Measurements from ENCODE around the gene PARK7.

Gene PARK7

DNA sequence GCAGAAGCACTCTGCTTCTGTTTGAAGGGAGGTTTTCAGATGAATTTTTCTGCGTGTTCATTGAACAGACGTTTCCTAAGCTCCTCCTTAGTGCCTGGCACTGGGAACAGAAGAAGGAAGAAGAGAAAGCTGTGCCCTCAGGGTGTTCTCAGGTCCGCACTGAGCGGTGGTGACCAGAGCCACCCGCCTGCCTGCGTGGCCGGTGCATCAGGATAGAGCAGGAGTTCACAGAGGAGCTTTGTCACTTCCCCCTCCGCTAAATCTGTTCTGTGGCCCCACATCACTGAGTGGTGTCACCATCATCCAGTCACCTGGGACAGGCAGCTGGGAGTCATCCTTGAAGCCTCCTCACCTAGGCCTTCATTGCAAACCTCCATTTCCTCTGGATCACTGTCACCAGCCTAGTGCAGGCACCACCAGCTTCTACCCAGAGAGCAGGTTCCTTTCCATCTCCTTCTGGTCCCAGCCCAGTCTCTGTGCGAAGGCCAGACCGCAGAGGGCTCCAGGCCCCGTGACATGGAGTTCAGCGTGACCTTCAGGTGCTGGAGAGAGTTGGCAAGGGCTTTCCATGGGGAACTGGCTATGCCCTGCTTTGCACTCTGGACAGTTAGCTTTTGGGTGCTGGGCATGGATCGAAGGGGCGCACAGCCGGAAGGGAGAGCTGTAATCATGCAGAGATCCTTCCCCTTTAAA lies 21.7 kb downstream of the PARK7 start:
- peaks cover 89% of the 10 kb centered on the region for H3K36me3 ChIP-seq (ENCODE audit: control insufficient read depth, insufficient read depth, low read length)

GRCh38 chr1:7984811-7985210 lies 23.3 kb downstream of the PARK7 start:
- WGBS, 2 experiments (ENCODE audit: insufficient coverage in 2 of 2) = 96 to 99% methylated on average over 12 to 13 of the region's 15 CpGs
- H3K4me3 ChIP-seq (ENCODE audit: extremely low read depth, insufficient read depth, low read length, poor library complexity, severe bottlenecking) = no peak overlapping the region
- H3K36me3 ChIP-seq (ENCODE audit: control insufficient read depth, insufficient read depth, low read length) = peaks cover 80% of the 10 kb centered on the region
- no peak overlapping the region for H3K27ac ChIP-seq (ENCODE audit: low read depth, low read length, severe bottlenecking)
- H3K9me3 ChIP-seq (ENCODE audit: control insufficient read depth, low read length) = no peaks in the 10 kb centered on the region
- peaks cover 15% of the 10 kb centered on the region for H3K4me1 ChIP-seq (ENCODE audit: control insufficient read depth, insufficient read depth, low read length, poor library complexity, severe bottlenecking)

More for the DNA sequence above, 21.7 kb downstream of the PARK7 start:
- H3K9me3 ChIP-seq (ENCODE audit: control insufficient read depth, low read length) = no peaks in the 10 kb centered on the region
- H3K4me3 ChIP-seq (ENCODE audit: extremely low read depth, insufficient read depth, low read length, poor library complexity, severe bottlenecking) = no peak overlapping the region
- H3K4me1 ChIP-seq (ENCODE audit: control insufficient read depth, insufficient read depth, low read length, poor library complexity, severe bottlenecking) = peaks cover 5% of the 10 kb centered on the region
- H3K27ac ChIP-seq (ENCODE audit: low read depth, low read length, severe bottlenecking) = no peak overlapping the region
- 97 to 98% methylated on average over 13 to 15 of the region's 15 CpGs for WGBS, 2 experiments (ENCODE audit: insufficient coverage in 2 of 2)

- H3K27ac ChIP-seq (ENCODE audit: low read depth, low read length, severe bottlenecking) = no peak overlapping the region
These were observed 24.5 kb downstream of the PARK7 start for GRCh38 chr1:7985851-7986612.

GRCh38 chr1:7987528-7987927 lies 26.0 kb downstream of the PARK7 start:
- H3K27ac ChIP-seq (ENCODE audit: low read depth, low read length, severe bottlenecking) = no peak overlapping the region
- WGBS, 2 experiments (ENCODE audit: insufficient coverage in 2 of 2) = 98 to 99% methylated on average over 5 to 6 of the region's 7 CpGs
- H3K9me3 ChIP-seq (ENCODE audit: control insufficient read depth, low read length) = no peaks in the 10 kb centered on the region
- H3K4me3 ChIP-seq (ENCODE audit: extremely low read depth, insufficient read depth, low read length, poor library complexity, severe bottlenecking) = no peak overlapping the region
- peaks cover 13% of the 10 kb centered on the region for H3K4me1 ChIP-seq (ENCODE audit: control insufficient read depth, insufficient read depth, low read length, poor library complexity, severe bottlenecking)
- peaks cover 67% of the 10 kb centered on the region for H3K36me3 ChIP-seq (ENCODE audit: control insufficient read depth, insufficient read depth, low read length)

More at GRCh38 chr1:7985851-7986612, 24.5 kb downstream of the PARK7 start:
- 90 to 94% methylated on average over 12 of the region's 15 CpGs for WGBS, 2 experiments (ENCODE audit: insufficient coverage in 2 of 2)
- H3K9me3 ChIP-seq (ENCODE audit: control insufficient read depth, low read length) = no peaks in the 10 kb centered on the region
- H3K4me1 ChIP-seq (ENCODE audit: control insufficient read depth, insufficient read depth, low read length, poor library complexity, severe bottlenecking) = peaks cover 15% of the 10 kb centered on the region
- no peak overlapping the region for H3K4me3 ChIP-seq (ENCODE audit: extremely low read depth, insufficient read depth, low read length, poor library complexity, severe bottlenecking)
- peaks cover 77% of the 10 kb centered on the region for H3K36me3 ChIP-seq (ENCODE audit: control insufficient read depth, insufficient read depth, low read length)

GRCh38 chr1:7988576-7988975 lies 27.1 kb downstream of the PARK7 start:
- Histone ChIP-seq H3K9me3 (ENCODE audit: control insufficient read depth, low read length) (no peaks in the 10 kb centered on the region), H3K4me1 (ENCODE audit: control insufficient read depth, insufficient read depth, low read length, poor library complexity, severe bottlenecking) (peaks cover 10% of the 10 kb centered on the region), H3K36me3 (ENCODE audit: control insufficient read depth, insufficient read depth, low read length) (peaks cover 58% of the 10 kb centered on the region), H3K4me3 (ENCODE audit: extremely low read depth, insufficient read depth, low read length, poor library complexity, severe bottlenecking) (no peak overlapping the region), H3K27ac (ENCODE audit: low read depth, low read length, severe bottlenecking) (no peak overlapping the region)
- 80 to 91% methylated on average over 1 of the region's 1 CpG for WGBS, 2 experiments (ENCODE audit: insufficient coverage in 2 of 2)

DNA sequence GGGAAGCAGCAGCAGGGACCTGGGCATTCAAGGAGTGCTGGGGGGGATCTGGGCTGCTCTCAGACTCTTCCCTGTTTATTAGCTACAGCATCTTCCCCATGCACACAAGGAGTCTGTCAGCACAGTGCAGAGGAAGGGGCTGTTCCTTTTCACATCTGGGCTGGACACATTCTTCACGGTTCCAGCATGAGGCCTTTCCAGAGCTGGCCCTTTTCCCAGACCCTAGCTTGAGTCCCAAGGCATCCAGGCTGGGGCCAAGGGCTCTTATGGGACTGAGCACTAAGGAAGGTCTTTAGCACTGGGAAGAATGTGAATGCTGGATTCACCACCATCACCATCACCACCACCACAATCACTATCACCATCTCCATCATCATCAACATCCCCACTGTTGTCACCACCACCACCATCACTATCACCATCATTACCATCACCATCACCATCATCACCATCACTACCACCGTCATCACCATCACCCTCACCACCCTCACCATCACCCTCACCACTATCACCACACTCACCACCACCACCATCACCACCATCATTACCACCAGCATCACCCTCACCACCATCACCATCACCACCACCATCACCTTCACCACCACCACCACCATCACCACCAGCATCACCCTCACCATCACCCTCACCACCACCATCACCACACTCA lies 28.4 kb downstream of the PARK7 start:
- Histone ChIP-seq H3K36me3 (ENCODE audit: control insufficient read depth, insufficient read depth, low read length) (peaks cover 46% of the 10 kb centered on the region), H3K9me3 (ENCODE audit: control insufficient read depth, low read length) (no peaks in the 10 kb centered on the region), H3K4me3 (ENCODE audit: extremely low read depth, insufficient read depth, low read length, poor library complexity, severe bottlenecking) (no peak overlapping the region), H3K4me1 (ENCODE audit: control insufficient read depth, insufficient read depth, low read length, poor library complexity, severe bottlenecking) (peaks cover 10% of the 10 kb centered on the region), H3K27ac (ENCODE audit: low read depth, low read length, severe bottlenecking) (no peak overlapping the region)
- 91 to 100% methylated on average over 1 to 2 of the region's 2 CpGs for WGBS, 2 experiments (ENCODE audit: insufficient coverage in 2 of 2)

DNA sequence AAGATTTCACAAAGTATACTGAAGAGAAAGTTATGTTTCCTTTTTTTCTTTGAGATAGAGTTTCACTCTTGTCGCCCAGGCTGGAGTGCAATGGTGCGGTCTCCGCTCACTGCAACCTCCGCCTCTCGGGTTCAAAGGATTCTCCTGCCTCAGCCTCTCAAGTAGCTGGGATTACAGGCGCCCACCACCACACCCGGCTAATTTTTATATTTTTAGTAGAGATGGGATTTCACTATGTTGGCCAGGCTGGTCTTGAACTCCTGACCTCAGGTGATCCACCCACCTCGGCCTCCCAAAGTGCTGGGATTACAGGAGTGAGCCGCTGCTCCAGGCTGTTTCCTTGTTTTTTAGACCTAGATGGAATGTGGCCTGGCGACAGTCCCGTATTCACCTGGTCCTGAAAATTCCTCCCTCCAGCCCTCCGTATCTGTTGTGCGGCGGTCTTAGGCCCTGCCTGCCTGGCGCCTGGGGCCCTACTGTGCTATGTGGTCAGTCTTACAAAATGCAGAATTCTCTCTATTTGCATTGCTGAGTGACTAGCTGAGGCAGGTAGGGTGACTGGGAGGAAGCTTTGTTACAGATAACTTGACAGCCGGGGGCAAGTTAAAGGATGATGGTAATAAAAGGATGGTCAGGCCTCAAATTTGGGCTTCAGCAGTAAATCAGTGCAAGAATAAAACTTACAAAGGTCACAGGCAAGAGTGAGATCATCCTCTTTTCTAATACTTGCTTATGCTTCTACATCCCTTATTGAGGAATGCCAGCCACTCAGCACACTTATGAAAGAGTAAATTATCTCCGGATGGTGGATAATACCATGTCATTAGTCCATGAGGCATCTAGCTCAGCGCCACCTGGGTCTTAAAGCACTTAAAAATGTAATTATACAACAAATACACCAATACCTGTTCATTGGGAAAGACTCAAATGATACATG lies 30.3 kb downstream of the PARK7 start:
- Histone ChIP-seq H3K36me3 (ENCODE audit: control insufficient read depth, insufficient read depth, low read length) (peaks cover 36% of the 10 kb centered on the region), H3K4me1 (ENCODE audit: control insufficient read depth, insufficient read depth, low read length, poor library complexity, severe bottlenecking) (peaks cover 10% of the 10 kb centered on the region), H3K27ac (ENCODE audit: low read depth, low read length, severe bottlenecking) (no peak overlapping the region), H3K4me3 (ENCODE audit: extremely low read depth, insufficient read depth, low read length, poor library complexity, severe bottlenecking) (no peak overlapping the region), H3K9me3 (ENCODE audit: control insufficient read depth, low read length) (no peaks in the 10 kb centered on the region)
- WGBS, 2 experiments (ENCODE audit: insufficient coverage in 2 of 2) = 77 to 80% methylated on average over 14 to 15 of the region's 18 CpGs

GRCh38 chr1:7992885-7993284 lies 31.4 kb downstream of the PARK7 start:
- WGBS, 2 experiments (ENCODE audit: insufficient coverage in 2 of 2) = 100% methylated on average over 1 of the region's 4 CpGs; no CpG with 5 or more reads in 1 of the 2 experiments
- Histone ChIP-seq H3K36me3 (ENCODE audit: control insufficient read depth, insufficient read depth, low read length) (peaks cover 29% of the 10 kb centered on the region), H3K27ac (ENCODE audit: low read depth, low read length, severe bottlenecking) (no peak overlapping the region), H3K9me3 (ENCODE audit: control insufficient read depth, low read length) (no peaks in the 10 kb centered on the region), H3K4me3 (ENCODE audit: extremely low read depth, insufficient read depth, low read length, poor library complexity, severe bottlenecking) (no peak overlapping the region), H3K4me1 (ENCODE audit: control insufficient read depth, insufficient read depth, low read length, poor library complexity, severe bottlenecking) (peaks cover 10% of the 10 kb centered on the region)

DNA sequence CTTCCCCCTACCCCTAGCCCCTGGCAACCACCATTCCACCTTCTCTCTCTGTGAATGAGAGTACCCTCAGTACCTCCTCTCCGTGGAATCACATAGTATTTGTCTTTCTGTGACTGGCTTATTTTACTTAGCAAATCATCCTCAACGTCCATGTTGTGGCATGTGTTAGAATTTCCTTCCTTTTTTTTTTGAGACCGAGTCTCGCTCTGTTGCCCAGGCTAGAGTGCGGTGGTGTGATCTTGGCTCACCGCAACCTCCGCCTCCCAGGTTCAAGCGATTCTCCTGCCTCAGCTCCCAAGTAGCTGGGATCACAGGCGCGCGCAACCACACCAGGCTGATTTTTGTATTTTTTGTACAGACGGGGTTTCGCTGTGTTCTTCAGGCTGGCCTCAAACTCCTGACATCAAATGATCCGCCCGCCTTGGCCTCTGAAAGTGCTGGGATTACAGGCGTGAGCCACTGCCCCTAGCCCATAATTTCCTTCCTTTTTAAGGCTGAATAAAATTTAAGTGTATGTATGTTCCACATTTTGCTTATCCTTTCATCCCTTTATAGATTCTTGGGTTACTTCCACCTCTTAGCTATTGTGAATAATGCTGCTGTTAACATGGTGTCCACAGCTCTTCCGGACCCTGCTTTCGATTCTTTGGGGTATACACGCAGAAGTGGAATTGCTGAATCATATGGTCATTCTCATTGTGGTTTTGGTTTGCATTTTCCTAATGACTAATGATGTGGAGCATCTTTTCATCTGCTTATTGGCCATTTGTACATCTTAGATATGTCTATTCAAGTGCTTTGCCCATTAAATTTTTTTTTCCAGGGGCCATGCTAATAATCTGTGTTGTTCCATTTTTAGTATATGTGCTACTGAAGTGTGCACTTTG lies 32.3 kb downstream of the PARK7 start:
- H3K4me3 ChIP-seq (ENCODE audit: extremely low read depth, insufficient read depth, low read length, poor library complexity, severe bottlenecking) = no peak overlapping the region
- WGBS, 2 experiments (ENCODE audit: insufficient coverage in 2 of 2) = 86 to 92% methylated on average over 14 to 17 of the region's 19 CpGs
- H3K36me3 ChIP-seq (ENCODE audit: control insufficient read depth, insufficient read depth, low read length) = peaks cover 27% of the 10 kb centered on the region
- H3K9me3 ChIP-seq (ENCODE audit: control insufficient read depth, low read length) = no peaks in the 10 kb centered on the region
- H3K4me1 ChIP-seq (ENCODE audit: control insufficient read depth, insufficient read depth, low read length, poor library complexity, severe bottlenecking) = peaks cover 4% of the 10 kb centered on the region
- H3K27ac ChIP-seq (ENCODE audit: low read depth, low read length, severe bottlenecking) = no peak overlapping the region

All from mesodermal cell (in vitro differentiated cells).